Sigmoid colon (tissue), 7 donors: Measurements from ENCODE around the gene DYSF. TPM values are rescaled to one million over a fixed set of nuclear protein-coding genes. Genes with fewer than 3 reads are reported as not detected.
"Not testable (repeated sequence)": the region's sequence is repeated elsewhere in the genome, so short reads cannot be mapped to it uniquely, and the experiment has no call there.

ENCODE experiments used
- DNase-seq: peaks from one replicate; pipeline ENCODE4 v3.0.0-alpha.2; 2019
- H3K27ac ChIP-seq, 4 donors: fragments of 200-600 bp; sonication (generic); one replicate each; pipeline ENCODE4 v1.5.1; 2016 to 2019; ENCODE audit warnings: mild to moderate bottlenecking in 1 of 4
- H3K27me3 ChIP-seq, 3 donors: fragments of 200-600 bp; sonication (generic); one replicate each; pipeline ENCODE4 v1.5.1; 2019; ENCODE audit warnings: mild to moderate bottlenecking in 1 of 3
- H3K36me3 ChIP-seq, 4 donors: fragments of 200-600 bp; sonication (generic); one replicate each; pipeline ENCODE4 v1.5.1; 2016 to 2019
- H3K4me1 ChIP-seq, 4 donors: fragments of 200-600 bp; sonication (generic); one replicate each; pipeline ENCODE4 v1.5.1; 2017 to 2019
- H3K4me3 ChIP-seq, 4 donors: fragments of 200-600 bp; sonication (generic); one replicate each; pipeline ENCODE4 v1.5.1; 2017 to 2019; ENCODE audit warnings: mild to moderate bottlenecking in 2 of 4, moderate library complexity in 1 of 4
- H3K9me3 ChIP-seq, 4 donors: fragments of 200-600 bp in 3 of 4; sonication (generic) in 3 of 4; one replicate each; pipeline versions ENCODE4 v1.5.1 to v1.6.1; 2013 to 2019
- CTCF ChIP-seq, 4 experiments: fragments of 450-650 bp in 3 of 4; fragments of 200-600 bp in 1 of 4; IDR thresholded peaks; one replicate each; pipeline ENCODE4 v1.5.1; 2016 to 2019; ENCODE audit warnings: antibody characterized with exemption in 4 of 4, mild to moderate bottlenecking in 3 of 4, moderate library complexity in 2 of 4
- EP300 ChIP-seq, 4 donors: sonication (generic); formaldehyde crosslinking; IDR thresholded peaks; one replicate each; pipeline ENCODE4 v1.6.1; 2017; ENCODE audit warnings: antibody characterized with exemption in 4 of 4
- POLR2A ChIP-seq, 2 donors: fragments of 450-650 bp; IDR thresholded peaks; one replicate each; pipeline ENCODE4 v1.6.1; 2016; ENCODE audit warnings: antibody characterized with exemption in 2 of 2, mild to moderate bottlenecking in 2 of 2, moderate library complexity in 2 of 2
- POLR2AphosphoS5 ChIP-seq, 4 donors: sonication (generic); formaldehyde crosslinking; IDR thresholded peaks; one replicate each; pipeline ENCODE4 v1.6.1; 2017; ENCODE audit warnings: antibody characterized with exemption in 4 of 4
- WGBS, 2 donors: extraction: QIAGEN DNeasy Blood & Tissue Kit; methylation state at CpG; one replicate each; pipeline ENCODE4 v1.1.7; 2013; 5-methylcytosine and 5-hydroxymethylcytosine counted together
- intact Hi-C: fragments of 100-400 bp; cut with DNase I; formaldehyde crosslinking; loops from one replicate; pipeline ENCODE4 v1.15.1; 2023
- polyA plus RNA-seq, 3 donors: library from polyadenylated mRNA; stranded (reverse); fragments of 200-250 nt; gene quantifications; one replicate each; pipeline ENCODE4 v1.2.3, GENCODE V29; 2013
- total RNA-seq, 4 donors: library from RNA; depleted of rRNA; stranded (reverse); fragments of >200 nt; gene quantifications; one replicate each; pipeline ENCODE4 v1.1.0, GENCODE V29; 2016
- donor health status: healthy with polysubstance abuse.
- donor health status: Bipolar disorder and iron deficiency.
- donor health status: healthy.

DYSF gene
- total and polyA plus RNA-seq, 7 donors: 1.6 to 49.6 (median 12.5) TPM

- no peak for DNase-seq
- no peaks in the 10 kb centered on the region for H3K27me3 ChIP-seq
- H3K27ac ChIP-seq: no peak overlapping the region
- peaks cover 0 to 5% (median 0%) of the 10 kb centered on the region in 4 donors for H3K4me1 ChIP-seq
- H3K9me3 ChIP-seq: no peaks in the 10 kb centered on the region
- peaks cover 11 to 98% (median 32%) of the 10 kb centered on the region in 4 donors for H3K36me3 ChIP-seq
- intact Hi-C loops: no loop called here
- WGBS, 2 donors: 95 to 97% methylated on average over 3 of the region's 3 CpGs
- no peak for TF ChIP-seq POLR2AphosphoS5 (IDR thresholded peaks at IDR 0.05)
- TF ChIP-seq EP300 (IDR thresholded peaks at IDR 0.05): no peak
- no peak for TF ChIP-seq POLR2A (IDR thresholded peaks at IDR 0.05)
- no peak for TF ChIP-seq CTCF (IDR thresholded peaks at IDR 0.05)
- H3K4me3 ChIP-seq: no peak overlapping the region
Measured at GRCh38 chr2:71428472-71429383, 24.6 kb upstream of the DYSF start.

GRCh38 chr2:71445142-71445541 is 8.2 kb upstream of the DYSF start:
- DNase-seq, H3K27me3 ChIP-seq, H3K4me1 ChIP-seq, H3K27ac ChIP-seq, intact Hi-C loops, H3K4me3 ChIP-seq, H3K9me3 ChIP-seq, H3K36me3 ChIP-seq: not testable (repeated sequence)
- WGBS, 2 donors: 63 to 67% methylated on average over 5 of the region's 5 CpGs

- no peak overlapping the region for H3K27ac ChIP-seq
- TF ChIP-seq POLR2AphosphoS5 (IDR thresholded peaks at IDR 0.05): no peak
- peaks cover 0 to 9% (median 3%) of the 10 kb centered on the region in 4 donors for H3K4me1 ChIP-seq
- 95 to 98% methylated on average over 1 of the region's 1 CpG for WGBS, 2 donors
- intact Hi-C loops: no loop called here
- H3K9me3 ChIP-seq: no peaks in the 10 kb centered on the region
- no peak for DNase-seq
- H3K36me3 ChIP-seq: no peaks in the 10 kb centered on the region
- no peaks in the 10 kb centered on the region for H3K27me3 ChIP-seq
- no peak overlapping the region for H3K4me3 ChIP-seq
Measured at GRCh38 chr2:71446505-71446904, 6.9 kb upstream of the DYSF start.

- intact Hi-C loops: no loop called here
- TF ChIP-seq EP300 (IDR thresholded peaks at IDR 0.05) (no peak), CTCF (IDR thresholded peaks at IDR 0.05) (no peak), POLR2A (IDR thresholded peaks at IDR 0.05) (no peak), POLR2AphosphoS5 (IDR thresholded peaks at IDR 0.05) (no peak)
- WGBS, 2 donors: 56 to 64% methylated on average over 3 of the region's 3 CpGs
Measured at GRCh38 chr2:71449343-71449742, 4.0 kb upstream of the DYSF start.

GRCh38 chr2:71451705-71452104 is 1.7 kb upstream of the DYSF start:
- no peaks in the 10 kb centered on the region for H3K9me3 ChIP-seq
- no peaks in the 10 kb centered on the region for H3K36me3 ChIP-seq
- H3K4me1 ChIP-seq: peaks cover 0 to 58% (median 52%) of the 10 kb centered on the region in 4 donors
- TF ChIP-seq EP300 (IDR thresholded peaks at IDR 0.05): no peak
- TF ChIP-seq CTCF (IDR thresholded peaks at IDR 0.05): no peak
- TF ChIP-seq POLR2AphosphoS5 (IDR thresholded peaks at IDR 0.05): no peak
- DNase-seq: no peak
- intact Hi-C loops: no loop called here
- H3K4me3 ChIP-seq: no peak overlapping the region
- H3K27me3 ChIP-seq: no peaks in the 10 kb centered on the region
- 80 to 91% methylated on average over 4 of the region's 4 CpGs for WGBS, 2 donors
- peak overlapping the region; percentile 82 to 86 (median 83) for H3K27ac ChIP-seq

More at GRCh38 chr2:71449343-71449742, 4.0 kb upstream of the DYSF start:
- no peak overlapping the region for H3K4me3 ChIP-seq
- no peaks in the 10 kb centered on the region for H3K9me3 ChIP-seq
- H3K4me1 ChIP-seq: peaks cover 0 to 34% (median 29%) of the 10 kb centered on the region in 4 donors
- DNase-seq: no peak
- H3K27me3 ChIP-seq: no peaks in the 10 kb centered on the region
- H3K36me3 ChIP-seq: no peaks in the 10 kb centered on the region
- H3K27ac ChIP-seq: no peak overlapping the region
